IPS-NIHi11 (cell line): ENCODE measurements around the gene SNW1.
A peak's percentile ranks its signal among the peaks of the same experiment; 100 is the strongest.
"Not testable (repeated sequence)": the region's sequence is repeated elsewhere in the genome, so short reads cannot be mapped to it uniquely, and the experiment has no call there.

Experiments
- DNase-seq: peaks from one replicate; pipeline ENCODE4 v3.0.0; 2012; ENCODE audit warnings: mixed read lengths, low spot score

SNW1 gene

DNA sequence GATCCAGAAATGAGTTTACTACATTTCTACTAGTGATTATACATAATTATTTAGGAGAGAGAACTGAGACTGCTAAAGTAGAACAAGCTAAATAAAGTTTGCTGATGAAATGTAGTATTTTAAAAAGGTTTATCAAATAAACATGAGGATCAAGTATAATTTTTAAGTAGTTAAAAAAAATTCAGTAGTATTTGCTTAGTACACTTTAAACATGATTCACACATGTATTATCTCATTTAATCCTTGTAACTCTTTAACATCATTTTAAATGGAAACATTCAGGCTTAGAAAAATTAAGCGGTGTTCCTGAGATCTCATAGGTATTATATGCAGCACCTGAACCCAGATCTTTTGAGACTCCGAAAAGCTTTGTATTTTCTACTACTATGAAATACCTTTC is 8.7 kb downstream of the SNW1 start:
- no peak for DNase-seq

GRCh38 chr14:77747425-77747824 is 13.5 kb downstream of the SNW1 start:
- DNase-seq = not testable (repeated sequence)

- no peak for DNase-seq
Observed at GRCh38 chr14:77746064-77746702, 14.8 kb downstream of the SNW1 start.

- DNase-seq = no peak
Observed at GRCh38 chr14:77741438-77741837, 19.5 kb downstream of the SNW1 start.

GRCh38 chr14:77738559-77739250 is 22.3 kb downstream of the SNW1 start:
- no peak for DNase-seq

DNA sequence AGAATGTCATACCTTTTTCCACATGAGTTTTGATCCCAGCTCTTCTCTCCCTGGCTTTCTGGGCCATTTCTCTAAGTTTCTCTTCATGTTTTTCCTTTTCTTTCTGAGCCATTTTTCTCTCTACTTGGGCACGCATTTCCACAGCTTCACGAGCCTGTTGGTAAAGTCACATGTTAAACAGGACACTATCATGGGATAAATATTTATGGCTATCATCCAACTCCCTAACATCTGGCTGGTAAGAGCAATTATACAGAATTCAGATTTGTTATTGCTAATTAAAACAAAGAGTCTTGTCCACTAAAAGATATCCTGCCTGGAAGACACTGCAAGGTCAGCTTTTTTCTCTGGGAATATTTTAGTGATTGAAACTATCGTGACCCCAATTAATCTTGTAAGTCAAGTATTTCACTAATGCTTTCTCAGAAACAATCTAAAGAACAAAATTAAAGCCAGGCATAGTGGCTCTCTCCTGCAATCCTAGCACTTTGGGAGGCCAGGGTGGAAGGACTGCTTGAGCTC is 29.9 kb downstream of the SNW1 start:
- no peak for DNase-seq

- no peak for DNase-seq
Observed at GRCh38 chr14:77722301-77722700, 38.7 kb downstream of the SNW1 start.

DNA sequence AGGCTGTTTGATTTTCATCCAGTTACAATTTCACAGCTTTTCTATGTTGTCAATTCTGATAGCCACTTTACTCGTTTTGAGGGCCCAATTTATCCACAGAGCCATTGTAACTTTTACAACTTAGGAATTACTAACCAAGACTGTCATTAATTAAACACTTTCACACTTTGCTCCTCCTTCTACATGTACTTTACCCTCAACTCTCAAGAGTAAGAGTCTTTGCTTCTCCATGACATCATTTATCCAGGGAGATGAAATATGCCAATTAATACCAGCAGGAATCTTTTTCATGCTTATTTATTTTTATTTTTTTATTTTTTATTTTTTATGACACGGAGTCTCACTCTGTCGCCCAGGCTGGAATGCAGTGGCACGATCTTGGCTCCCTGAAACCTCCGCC is 39.5 kb downstream of the SNW1 start:
- no peak for DNase-seq

- DNase-seq = no peak
Observed at GRCh38 chr14:77717608-77718305, 43.2 kb downstream of the SNW1 start.

GRCh38 chr14:77714926-77715325 is 46.0 kb downstream of the SNW1 start:
- DNase-seq = no peak

DNA sequence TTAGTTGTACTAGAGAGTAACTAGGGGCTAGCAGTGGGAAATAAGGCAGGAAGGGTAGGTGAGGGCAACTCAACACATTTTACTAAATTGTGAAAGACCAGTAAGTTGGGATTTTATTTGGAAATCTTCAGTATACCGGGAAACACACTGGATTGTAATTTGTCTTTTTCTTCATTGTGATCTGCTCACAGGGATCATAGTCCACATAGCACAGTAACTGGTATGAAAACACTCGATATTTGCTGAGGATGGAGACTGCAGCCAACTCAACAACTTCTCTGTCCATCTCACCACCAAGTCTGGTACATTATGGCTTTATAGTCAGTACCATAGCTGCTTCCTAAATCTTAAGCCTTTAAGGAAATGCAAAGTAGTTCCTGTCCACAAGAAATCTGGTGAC is 50.6 kb downstream of the SNW1 start:
- no peak for DNase-seq

DNA sequence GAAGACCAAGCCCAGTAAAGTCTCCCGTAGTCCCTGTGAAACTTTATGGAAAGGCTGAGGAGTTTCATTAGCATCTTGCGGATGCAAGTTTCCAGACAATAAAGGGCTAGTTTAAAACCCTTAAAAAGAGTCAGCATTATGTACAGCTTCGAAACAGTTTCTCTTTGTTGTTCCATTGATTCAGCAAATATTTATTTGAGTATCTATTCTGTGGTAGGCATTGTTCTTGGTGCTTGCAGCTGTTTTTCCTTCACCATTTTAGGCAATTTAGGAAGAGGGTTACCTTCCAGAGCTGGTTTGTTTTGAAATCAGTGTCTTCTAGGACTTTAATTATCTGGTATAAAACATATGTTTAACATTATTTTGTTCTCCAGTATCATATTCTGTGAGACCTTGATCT is 51.5 kb downstream of the SNW1 start:
- no peak for DNase-seq

GRCh38 chr14:77708749-77709148 is 52.2 kb downstream of the SNW1 start:
- no peak for DNase-seq

DNA sequence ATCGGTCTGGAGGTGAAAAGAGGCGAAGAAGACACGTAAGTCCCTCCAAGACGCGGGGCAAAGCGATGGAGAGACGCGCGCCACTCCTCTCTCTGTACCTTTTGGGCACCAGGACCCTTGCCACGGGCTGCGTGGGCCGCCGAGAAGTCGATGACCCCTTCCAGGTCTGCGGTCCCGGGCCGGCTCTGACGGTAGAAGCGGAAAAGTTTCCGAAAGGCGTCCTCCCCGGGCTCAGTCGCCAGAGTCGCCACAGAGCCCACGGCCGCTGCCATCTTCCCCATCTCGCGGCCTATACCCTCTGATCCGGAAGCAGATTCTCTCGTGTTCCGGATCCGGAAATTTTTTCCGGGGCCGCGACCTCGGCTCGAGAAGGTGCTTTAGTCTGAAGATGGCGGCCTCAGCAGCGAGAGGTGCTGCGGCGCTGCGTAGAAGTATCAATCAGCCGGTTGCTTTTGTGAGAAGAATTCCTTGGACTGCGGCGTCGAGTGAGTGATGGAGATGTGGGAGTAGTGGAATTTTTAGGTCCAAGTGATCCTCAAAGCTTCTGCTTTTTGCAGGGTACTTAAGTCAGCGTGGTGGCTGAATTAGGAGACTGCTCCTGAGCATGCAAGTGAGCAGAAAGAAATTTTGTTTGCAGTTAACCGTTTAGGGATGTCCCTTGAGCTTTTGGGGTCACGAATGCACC is 53.1 kb downstream of the SNW1 start, which contains the start of the genes ALKBH1 and SLIRP:
TSS of gene ALKBH1 (minus strand) at position 300 of the 685 bp plus-strand sequence. CDS start at position 281, 19 bp downstream.
TSS of gene SLIRP (plus strand) at position 380 of the 685 bp plus-strand sequence. CDS start at position 389, 9 bp downstream.
- peak; percentile 92 for DNase-seq

- DNase-seq = peak; percentile 29
Observed at GRCh38 chr14:77707355-77707723, 53.6 kb downstream of the SNW1 start.

- no peak for DNase-seq
Observed at GRCh38 chr14:77691259-77691658, 69.7 kb downstream of the SNW1 start.

GRCh38 chr14:77682158-77682553 is 78.8 kb downstream of the SNW1 start:
- DNase-seq = no peak

GRCh38 chr14:77681196-77682157 is 79.5 kb downstream of the SNW1 start:
- DNase-seq = no peak

- no peak for DNase-seq
Observed at GRCh38 chr14:77674931-77675330, 86.0 kb downstream of the SNW1 start.

- no peak for DNase-seq
Observed at GRCh38 chr14:77673193-77673592, 87.8 kb downstream of the SNW1 start.
